ENCODE results near the gene PRDM8. TPM values are rescaled to one million over a fixed set of nuclear protein-coding genes. Genes with fewer than 3 reads are reported as not detected.

PRDM8 gene
- total RNA-seq, 1 donor from 2014 or later: not detected

DNA sequence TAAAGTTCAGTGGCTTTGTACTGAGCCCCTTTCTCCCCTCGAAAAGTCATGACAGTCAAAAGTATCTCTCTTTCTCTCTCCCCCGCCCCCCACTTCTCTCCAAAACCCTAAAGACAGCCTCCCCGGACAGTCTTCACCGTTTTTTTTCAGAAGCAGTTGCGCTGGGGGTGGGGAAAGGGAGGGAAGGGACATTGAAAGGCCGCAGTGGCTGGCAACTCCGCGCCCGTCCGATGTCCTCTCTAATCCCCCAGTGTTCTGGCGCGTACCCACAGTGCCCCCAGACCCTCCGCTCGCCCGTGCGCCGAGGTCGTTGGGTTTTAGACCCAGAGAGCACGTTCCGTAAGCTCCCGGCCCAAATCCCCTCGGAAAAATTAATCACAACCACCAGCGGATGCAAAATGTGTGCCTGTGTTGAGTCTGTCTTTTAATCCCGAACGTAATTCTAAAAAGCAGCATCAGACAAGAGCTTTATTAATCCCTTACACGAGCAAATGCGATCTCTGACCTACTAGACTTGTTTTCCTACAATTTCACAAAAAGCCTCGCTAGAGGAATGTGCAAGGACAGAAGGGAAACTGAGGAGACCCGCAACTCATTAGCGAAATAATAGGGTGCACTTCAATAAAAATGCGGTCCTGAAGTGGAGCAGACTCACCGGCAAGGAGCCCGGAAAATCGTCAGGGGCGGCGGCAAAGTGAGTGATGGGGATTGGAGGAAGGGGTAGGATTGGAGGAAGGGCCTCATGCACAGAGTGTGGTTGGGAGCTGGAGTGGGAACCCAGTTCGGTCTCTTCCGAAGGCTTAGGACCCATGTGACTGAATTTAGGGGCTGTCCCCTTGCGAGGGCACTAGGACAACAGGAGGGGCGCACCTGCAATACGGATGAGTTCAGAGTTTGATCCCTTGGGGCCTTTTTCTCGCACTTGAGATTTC is 12.2 kb upstream of the PRDM8 start:
- H3K9ac ChIP-seq: no peak overlapping the region
- H3K27me3 ChIP-seq: peaks cover 100% of the 10 kb centered on the region
- H3K9me3 ChIP-seq (ENCODE audit: low read depth): no peaks in the 10 kb centered on the region
- H3K4me2 ChIP-seq: peak overlapping the region; percentile 76
- peaks cover 5% of the 10 kb centered on the region for H3K9me3 Mint-ChIP-seq
- peak; percentile 48 for TF ChIP-seq EZH2phosphoT487 (IDR thresholded peaks at IDR 0.05)
- no peak for TF ChIP-seq CTCF (IDR thresholded peaks at IDR 0.05)
- TF ChIP-seq EZH2 (IDR thresholded peaks at IDR 0.05): peak; percentile 91
- H4K20me1 ChIP-seq (ENCODE audit: low read depth): peaks cover 57% of the 10 kb centered on the region
- H3K27ac Mint-ChIP-seq: no peak overlapping the region
- peak overlapping the region; percentile 89 for H3K4me3 Mint-ChIP-seq
- H3K36me3 Mint-ChIP-seq: no peaks in the 10 kb centered on the region
- no peaks in the 10 kb centered on the region for H3K79me2 ChIP-seq (ENCODE audit: low read depth)
- H3F3A ChIP-seq (ENCODE audit: low read depth): peaks cover 11% of the 10 kb centered on the region
- H3K27me3 Mint-ChIP-seq (ENCODE audit: insufficient read depth, low read depth): peaks cover 77% of the 10 kb centered on the region
- H3K27ac ChIP-seq: no peak overlapping the region
- no peaks in the 10 kb centered on the region for H3K36me3 ChIP-seq
- peak overlapping the region; percentile 80 for H3K4me3 ChIP-seq
- H2AFZ ChIP-seq (replicated peaks): no peak overlapping the region
- peaks cover 5% of the 10 kb centered on the region for H3K4me1 ChIP-seq
- H3K4me1 Mint-ChIP-seq: peaks cover 26% of the 10 kb centered on the region
- DNase-seq (ENCODE audit: low spot score): peak; percentile 55

DNA sequence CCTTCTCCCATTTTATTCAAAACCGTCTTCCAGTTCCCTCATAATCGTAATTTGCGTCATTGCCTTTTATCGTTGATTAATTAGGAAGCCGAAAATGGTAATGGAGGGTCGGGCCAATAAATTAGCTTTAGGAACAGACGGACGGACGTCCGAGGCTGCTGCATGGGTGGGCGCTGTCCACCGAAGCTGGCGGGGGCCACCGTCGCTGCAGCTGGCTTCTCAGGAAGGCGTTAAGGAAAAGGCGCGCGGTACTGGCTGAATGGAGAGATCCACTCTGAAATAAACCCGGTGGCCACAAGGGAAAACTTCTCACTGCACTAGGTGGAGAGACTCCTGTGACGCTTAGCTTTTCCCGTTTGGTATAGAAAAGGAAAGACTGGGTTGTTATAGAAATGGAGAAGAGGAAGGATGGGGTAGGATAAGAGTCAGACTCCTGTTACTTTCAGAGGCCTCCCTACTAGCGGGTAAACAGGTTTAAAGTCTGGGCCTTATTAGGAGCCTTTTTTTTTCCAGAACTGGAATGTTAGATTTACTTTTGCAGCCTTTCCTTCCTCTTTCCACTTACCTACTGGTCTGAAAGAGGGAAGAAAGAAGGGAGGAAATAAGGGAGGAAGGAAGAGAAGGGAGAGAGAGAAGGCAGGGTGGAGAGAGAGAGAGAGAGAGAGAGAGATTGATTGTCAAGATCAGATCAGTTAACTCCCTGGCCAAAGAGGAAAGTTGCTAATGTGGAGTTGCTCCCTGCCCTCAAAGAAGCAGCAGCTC is 11.3 kb upstream of the PRDM8 start:
- Histone ChIP-seq H3K27ac (no peak overlapping the region), H4K20me1 (ENCODE audit: low read depth) (peaks cover 64% of the 10 kb centered on the region), H3K4me3 (no peak overlapping the region), H3K79me2 (ENCODE audit: low read depth) (no peaks in the 10 kb centered on the region), H3K9ac (no peak overlapping the region), H2AFZ (replicated peaks) (no peak overlapping the region), H3K9me3 (ENCODE audit: low read depth) (no peaks in the 10 kb centered on the region), H3K4me2 (peak overlapping the region; percentile 76), H3K36me3 (no peaks in the 10 kb centered on the region), H3F3A (ENCODE audit: low read depth) (peaks cover 11% of the 10 kb centered on the region), H3K27me3 (peaks cover 100% of the 10 kb centered on the region), H3K4me1 (peaks cover 5% of the 10 kb centered on the region)
- DNase-seq (ENCODE audit: low spot score): peak; percentile 57
- peaks cover 31% of the 10 kb centered on the region for H3K4me1 Mint-ChIP-seq
- H3K36me3 Mint-ChIP-seq: no peaks in the 10 kb centered on the region
- H3K9me3 Mint-ChIP-seq: peaks cover 5% of the 10 kb centered on the region
- no peak overlapping the region for H3K27ac Mint-ChIP-seq
- H3K4me3 Mint-ChIP-seq: peak overlapping the region; percentile 89
- TF ChIP-seq EZH2 (IDR thresholded peaks at IDR 0.05): peak; percentile 74
- peak; percentile 72 for TF ChIP-seq EZH2phosphoT487 (IDR thresholded peaks at IDR 0.05)
- TF ChIP-seq CTCF (IDR thresholded peaks at IDR 0.05): no peak
- peaks cover 81% of the 10 kb centered on the region for H3K27me3 Mint-ChIP-seq (ENCODE audit: insufficient read depth, low read depth)

GRCh38 chr4:80186676-80187075 is 10.6 kb upstream of the PRDM8 start:
- H3K36me3 ChIP-seq: no peaks in the 10 kb centered on the region
- Mint-ChIP-seq H3K4me3 (no peak overlapping the region), H3K27ac (no peak overlapping the region)

More at GRCh38 chr4:80186676-80187075, 10.6 kb upstream of the PRDM8 start:
- Histone ChIP-seq H3K4me1 (peaks cover 5% of the 10 kb centered on the region), H3K27ac (no peak overlapping the region), H3K79me2 (ENCODE audit: low read depth) (no peaks in the 10 kb centered on the region), H2AFZ (replicated peaks) (no peak overlapping the region), H4K20me1 (ENCODE audit: low read depth) (peaks cover 68% of the 10 kb centered on the region), H3K9me3 (ENCODE audit: low read depth) (no peaks in the 10 kb centered on the region), H3F3A (ENCODE audit: low read depth) (peaks cover 11% of the 10 kb centered on the region), H3K4me2 (no peak overlapping the region), H3K9ac (no peak overlapping the region), H3K27me3 (peaks cover 100% of the 10 kb centered on the region), H3K4me3 (no peak overlapping the region)
- Mint-ChIP-seq H3K4me1 (peaks cover 31% of the 10 kb centered on the region), H3K27me3 (ENCODE audit: insufficient read depth, low read depth) (peaks cover 89% of the 10 kb centered on the region), H3K9me3 (peaks cover 5% of the 10 kb centered on the region), H3K36me3 (no peaks in the 10 kb centered on the region)
- TF ChIP-seq EZH2phosphoT487 (IDR thresholded peaks at IDR 0.05) (no peak), CTCF (IDR thresholded peaks at IDR 0.05) (no peak), EZH2 (IDR thresholded peaks at IDR 0.05) (no peak)
- DNase-seq (ENCODE audit: low spot score): peak; percentile 40

Measured in neural progenitor cell (in vitro differentiated cells).